CD14-positive monocyte (primary cell): Measurements from ENCODE around the gene UBC. TPM values are rescaled to one million over a fixed set of nuclear protein-coding genes. Genes with fewer than 3 reads are reported as not detected.

Experiments used
- DNase-seq, 3 donors: peaks; one replicate each; pipeline ENCODE4 v3.0.0-alpha.2; 2011 to 2022
- H2AFZ ChIP-seq: 2 replicates; pipeline ENCODE4 v1.6.0; 2012; ENCODE audit warnings: mild to moderate bottlenecking, low read depth, low read length, inconsistent platforms; ENCODE audit not compliant: insufficient read depth, poor library complexity, severe bottlenecking
- H3K27ac ChIP-seq, 2 donors: 1 replicate in 1 of 2; 2 replicates in 1 of 2; pipeline ENCODE4 v1.5.1; 2012 to 2013; ENCODE audit warnings: low read length in 2 of 2, control low read depth in 1 of 2, inconsistent platforms in 1 of 2, low read depth in 1 of 2, mild to moderate bottlenecking in 1 of 2
- H3K27me3 ChIP-seq, 2 donors: one replicate each; pipeline versions ENCODE4 v1.6.0 to v1.6.1; 2011 to 2013; ENCODE audit warnings: low read length in 2 of 2; ENCODE audit not compliant: control insufficient read depth in 2 of 2, insufficient read depth in 2 of 2
- H3K36me3 ChIP-seq, 2 donors: replicated peaks in 1 of 2; 1 replicate in 1 of 2; 2 replicates in 1 of 2; pipeline versions ENCODE4 v1.5.1 to v1.6.1; 2012 to 2013; ENCODE audit warnings: low read length in 2 of 2, control low read depth in 1 of 2, inconsistent platforms in 1 of 2, mild to moderate bottlenecking in 1 of 2; ENCODE audit not compliant: insufficient read depth in 2 of 2, control insufficient read depth in 1 of 2
- H3K4me1 ChIP-seq, 2 donors: 1 replicate in 1 of 2; 2 replicates in 1 of 2; pipeline versions ENCODE4 v1.5.1 to v1.6.1; 2012 to 2013; ENCODE audit warnings: low read length in 2 of 2, control low read depth in 1 of 2, inconsistent platforms in 1 of 2, mild to moderate bottlenecking in 1 of 2, moderate library complexity in 1 of 2; ENCODE audit not compliant: insufficient read depth in 2 of 2, control insufficient read depth in 1 of 2
- H3K4me2 ChIP-seq: replicated peaks from 2 replicates; pipeline ENCODE3; 2012; ENCODE audit warnings: low read length, moderate library complexity, mild to moderate bottlenecking; ENCODE audit not compliant: poor library complexity, severe bottlenecking; ENCODE audit errors: extremely low read depth
- H3K4me3 ChIP-seq, 3 experiments: fragments of 200-600 bp in 1 of 3; sonication (generic) in 1 of 3; replicated peaks in 1 of 3; 1 replicate in 2 of 3; 2 replicates in 1 of 3; pipeline ENCODE4 v1.5.1; 2011 to 2013; ENCODE audit warnings: low read length in 3 of 3, mild to moderate bottlenecking in 3 of 3, control low read depth in 2 of 3, low read depth in 2 of 3, inconsistent platforms in 1 of 3, moderate library complexity in 1 of 3
- H3K79me2 ChIP-seq: 2 replicates; pipeline ENCODE4 v1.6.0; 2012; ENCODE audit warnings: mild to moderate bottlenecking, control low read depth, inconsistent platforms, low read length, moderate library complexity; ENCODE audit not compliant: insufficient read depth
- H3K9ac ChIP-seq: 2 replicates; pipeline ENCODE4 v1.6.0; 2017; ENCODE audit warnings: low read length, mild to moderate bottlenecking; ENCODE audit not compliant: insufficient read depth, poor library complexity, severe bottlenecking
- H3K9me3 ChIP-seq, 2 donors: replicated peaks in 1 of 2; 1 replicate in 1 of 2; 2 replicates in 1 of 2; pipeline versions ENCODE4 v1.5.1 to v1.6.1; 2012 to 2013; ENCODE audit warnings: low read length in 2 of 2, control low read depth in 1 of 2; ENCODE audit not compliant: control insufficient read depth in 1 of 2, insufficient read depth in 1 of 2
- H4K20me1 ChIP-seq: 2 replicates; pipeline ENCODE4 v1.6.0; 2012; ENCODE audit warnings: mild to moderate bottlenecking, low read length, control low read depth, moderate library complexity; ENCODE audit not compliant: insufficient read depth
- H3K27ac Mint-ChIP-seq, 7 donors: one replicate each; pipeline ENCODE4 v1.8.0; 2020; ENCODE audit warnings: mild to moderate bottlenecking in 7 of 7, mixed read lengths in 7 of 7, moderate library complexity in 6 of 7, inconsistent platforms in 2 of 7
- H3K27me3 Mint-ChIP-seq, 3 donors: one replicate each; pipeline ENCODE4 v1.8.0; 2021 to 2022; ENCODE audit warnings: low read depth in 3 of 3, mild to moderate bottlenecking in 3 of 3, mixed read lengths in 3 of 3, moderate library complexity in 3 of 3, inconsistent platforms in 1 of 3
- H3K36me3 Mint-ChIP-seq, 2 donors: one replicate each; pipeline ENCODE4 v1.8.0; 2020; ENCODE audit warnings: mixed read lengths in 2 of 2, inconsistent platforms in 1 of 2, mild to moderate bottlenecking in 1 of 2
- H3K4me1 Mint-ChIP-seq: one replicate; pipeline ENCODE4 v1.8.0; 2020; ENCODE audit warnings: mild to moderate bottlenecking, mixed read lengths
- H3K4me3 Mint-ChIP-seq, 2 donors: one replicate each; pipeline ENCODE4 v1.8.0; 2020; ENCODE audit warnings: mild to moderate bottlenecking in 2 of 2, mixed read lengths in 2 of 2, moderate library complexity in 1 of 2
- H3K9me3 Mint-ChIP-seq, 7 donors: one replicate each; pipeline ENCODE4 v1.8.0; 2020 to 2022; ENCODE audit warnings: mixed read lengths in 7 of 7, mild to moderate bottlenecking in 6 of 7, moderate library complexity in 6 of 7, inconsistent platforms in 2 of 7
- whole genome bisulfite sequencing: methylation state at CpG from one replicate; pipeline ENCODE4 v1.1.5; 2013; ENCODE audit warnings: missing lambda C conversion rate; ENCODE audit not compliant: insufficient coverage; 5-methylcytosine and 5-hydroxymethylcytosine counted together
- intact Hi-C, 2 donors: fragments of 100-400 bp; cut with micrococcal nuclease; formaldehyde crosslinking; loops; one replicate each; pipeline versions ENCODE4 v1.15.0 to v1.15.1; 2023
- polyA plus RNA-seq, 3 donors: library from polyadenylated mRNA; depleted of rRNA in 1 of 3; unstranded in 2 of 3; stranded (reverse) in 1 of 3; fragments of 300-500 nt in 2 of 3; fragments of >200 nt in 1 of 3; fragmentation: Illumina TruSeq in 2 of 3; gene quantifications; 1 replicate in 2 of 3; 2 replicates in 1 of 3; pipeline ENCODE4 v1.2.3, GENCODE V29; 2012 to 2021
- TF ChIP-seq, protein P1 (sequence below): fragments of 200-600 bp; IDR thresholded peaks from one replicate; pipeline ENCODE4 v1.8.0; 2022; ENCODE audit warnings: antibody characterized with exemption, mild to moderate bottlenecking

The UBC gene
- polyA plus RNA-seq, 3 donors = 969 to 11,097 (median 1,385) TPM

DNA sequence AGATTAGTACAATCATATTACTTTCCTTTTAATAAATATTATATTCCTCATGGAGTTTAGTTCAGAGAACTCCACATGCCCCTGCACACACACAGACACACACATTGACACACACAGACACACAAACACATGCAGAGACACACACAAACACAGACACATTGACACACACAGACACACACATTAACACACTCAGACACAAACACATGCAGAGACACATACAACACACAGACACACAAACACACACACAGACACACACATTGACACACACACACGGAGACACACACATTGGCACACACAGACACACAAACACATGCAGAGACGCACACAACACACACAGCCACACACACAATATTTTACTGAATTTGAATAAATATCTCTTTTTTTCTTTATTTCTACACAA, 38.3 kb downstream of the UBC start:
- Histone ChIP-seq H4K20me1 (no peaks in the 10 kb centered on the region), H3K9me3 (no peaks in the 10 kb centered on the region), H2AFZ (no peak overlapping the region), H3K4me1 (peaks cover 28 to 40% of the 10 kb centered on the region in 2 donors), H3K4me2 (no peak overlapping the region), H3K9ac (no peak overlapping the region), H3K27ac (no peak overlapping the region), H3K27me3 (no peaks in the 10 kb centered on the region), H3K4me3 (no peak overlapping the region), H3K36me3 (no peaks in the 10 kb centered on the region), H3K79me2 (no peaks in the 10 kb centered on the region)
- no peaks in the 10 kb centered on the region for H3K9me3 Mint-ChIP-seq
- intact Hi-C loops = no loop called here
- peaks cover 0 to 5% (median 3%) of the 10 kb centered on the region in 3 donors for H3K27me3 Mint-ChIP-seq
- H3K4me3 Mint-ChIP-seq = no peak overlapping the region
- WGBS = 83% methylated on average over 1 of the region's 2 CpGs
- H3K27ac Mint-ChIP-seq = no peak overlapping the region
- no peak for DNase-seq
- H3K4me1 Mint-ChIP-seq = peaks cover 38% of the 10 kb centered on the region
- no peaks in the 10 kb centered on the region for H3K36me3 Mint-ChIP-seq
- TF ChIP-seq, protein P1, sequence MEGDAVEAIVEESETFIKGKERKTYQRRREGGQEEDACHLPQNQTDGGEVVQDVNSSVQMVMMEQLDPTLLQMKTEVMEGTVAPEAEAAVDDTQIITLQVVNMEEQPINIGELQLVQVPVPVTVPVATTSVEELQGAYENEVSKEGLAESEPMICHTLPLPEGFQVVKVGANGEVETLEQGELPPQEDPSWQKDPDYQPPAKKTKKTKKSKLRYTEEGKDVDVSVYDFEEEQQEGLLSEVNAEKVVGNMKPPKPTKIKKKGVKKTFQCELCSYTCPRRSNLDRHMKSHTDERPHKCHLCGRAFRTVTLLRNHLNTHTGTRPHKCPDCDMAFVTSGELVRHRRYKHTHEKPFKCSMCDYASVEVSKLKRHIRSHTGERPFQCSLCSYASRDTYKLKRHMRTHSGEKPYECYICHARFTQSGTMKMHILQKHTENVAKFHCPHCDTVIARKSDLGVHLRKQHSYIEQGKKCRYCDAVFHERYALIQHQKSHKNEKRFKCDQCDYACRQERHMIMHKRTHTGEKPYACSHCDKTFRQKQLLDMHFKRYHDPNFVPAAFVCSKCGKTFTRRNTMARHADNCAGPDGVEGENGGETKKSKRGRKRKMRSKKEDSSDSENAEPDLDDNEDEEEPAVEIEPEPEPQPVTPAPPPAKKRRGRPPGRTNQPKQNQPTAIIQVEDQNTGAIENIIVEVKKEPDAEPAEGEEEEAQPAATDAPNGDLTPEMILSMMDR = no peak

DNA sequence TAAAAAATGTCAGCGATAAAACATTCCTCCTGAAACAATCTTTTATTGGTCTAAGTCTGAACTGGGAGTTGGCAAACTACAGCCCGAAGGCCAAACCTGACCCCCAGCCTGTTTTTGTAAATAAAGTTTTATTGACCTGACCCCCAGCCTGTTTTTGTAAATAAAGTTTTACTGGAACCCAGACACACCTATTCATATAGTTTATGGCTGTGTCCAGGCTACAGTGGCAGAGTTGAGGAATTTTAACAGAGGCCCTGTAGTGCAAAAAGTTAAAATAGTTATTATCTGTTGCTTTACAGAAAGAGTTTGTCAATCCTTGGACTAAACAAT, 38.7 kb downstream of the UBC start:
- peaks cover 34% of the 10 kb centered on the region for H3K4me1 Mint-ChIP-seq
- Histone ChIP-seq H2AFZ (no peak overlapping the region), H3K36me3 (no peaks in the 10 kb centered on the region), H3K4me3 (no peak overlapping the region), H3K4me1 (peaks cover 24 to 36% of the 10 kb centered on the region in 2 donors), H3K27me3 (no peaks in the 10 kb centered on the region), H4K20me1 (no peaks in the 10 kb centered on the region), H3K4me2 (no peak overlapping the region), H3K9me3 (no peaks in the 10 kb centered on the region), H3K79me2 (no peaks in the 10 kb centered on the region), H3K9ac (no peak overlapping the region), H3K27ac (no peak overlapping the region)
- no peaks in the 10 kb centered on the region for H3K9me3 Mint-ChIP-seq
- TF ChIP-seq, protein P1 = no peak
- H3K27ac Mint-ChIP-seq = no peak overlapping the region
- peaks cover 0 to 5% (median 3%) of the 10 kb centered on the region in 3 donors for H3K27me3 Mint-ChIP-seq
- 100% methylated on average over 1 of the region's 2 CpGs for WGBS
- H3K4me3 Mint-ChIP-seq = no peak overlapping the region
- intact Hi-C loops = no loop called here
- DNase-seq = no peak
- no peaks in the 10 kb centered on the region for H3K36me3 Mint-ChIP-seq
